Anterior cingulate cortex (tissue), 58 donors: ENCODE data around the gene ABCB4.

Experiments used
- DNase-seq, 58 donors: peaks; one replicate each; lab custom pipeline; 2025; lab: John Stamatoyannopoulos, UW

Gene ABCB4

DNA sequence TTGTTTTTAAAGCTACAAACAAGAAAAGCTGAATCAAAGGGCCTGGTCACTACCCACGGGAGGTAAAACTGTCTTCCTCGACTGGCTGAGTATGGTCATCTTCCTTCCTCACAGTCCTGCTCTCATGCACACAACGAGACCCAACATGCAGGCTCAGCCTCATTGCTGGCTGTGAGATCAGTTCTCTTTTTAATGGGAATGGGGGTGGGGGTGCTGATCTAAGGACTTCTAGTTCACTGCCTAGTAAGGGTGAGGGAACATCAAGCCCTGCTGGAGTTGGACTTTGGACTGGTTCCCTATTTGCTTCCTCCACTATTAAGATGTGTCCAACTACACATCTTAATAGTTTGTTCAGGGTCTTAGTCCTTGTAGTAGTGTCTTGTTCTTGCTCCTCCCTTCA is 48.2 kb downstream of the ABCB4 start:
- DNase-seq, result peak in 2 of 58 donors; percentile 3 to 4

DNA sequence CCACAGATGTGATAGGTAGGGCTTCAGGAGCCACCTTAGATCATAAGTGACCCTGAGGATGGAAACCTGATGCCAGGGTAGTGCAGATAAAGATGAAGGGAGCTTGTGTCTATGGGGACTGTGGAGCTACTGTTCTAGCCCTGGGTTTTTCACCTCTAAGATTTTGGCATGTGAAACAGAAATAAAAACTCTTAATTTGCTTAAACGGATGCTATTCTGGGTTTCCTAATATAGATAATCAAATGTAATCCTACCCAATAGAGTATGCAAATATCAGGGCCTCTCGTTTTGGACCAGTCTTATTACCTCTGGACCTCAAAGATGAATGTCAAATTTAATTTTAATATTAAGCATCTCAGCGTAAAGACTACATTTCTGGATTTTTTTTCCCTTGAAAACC is 49.3 kb downstream of the ABCB4 start:
- no peak for DNase-seq

DNA sequence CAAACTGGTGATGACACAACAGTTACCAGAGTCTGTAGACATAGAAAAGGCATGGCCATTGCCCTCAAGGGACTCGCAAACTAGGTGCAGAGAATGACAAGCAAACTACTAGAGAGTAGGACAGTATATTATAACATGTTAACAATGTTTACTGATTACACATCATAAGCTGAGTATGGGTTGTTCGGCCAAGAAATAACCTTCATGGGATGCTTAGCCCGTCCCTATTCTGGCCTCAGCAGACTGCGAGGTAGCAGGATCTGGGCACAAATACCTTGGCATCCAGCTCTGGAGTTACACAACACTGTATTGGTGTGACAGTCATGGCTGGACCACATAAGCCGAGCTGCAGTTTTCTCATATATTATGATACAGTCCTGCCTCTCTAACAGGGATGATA is 51.4 kb downstream of the ABCB4 start:
- no peak for DNase-seq

DNA sequence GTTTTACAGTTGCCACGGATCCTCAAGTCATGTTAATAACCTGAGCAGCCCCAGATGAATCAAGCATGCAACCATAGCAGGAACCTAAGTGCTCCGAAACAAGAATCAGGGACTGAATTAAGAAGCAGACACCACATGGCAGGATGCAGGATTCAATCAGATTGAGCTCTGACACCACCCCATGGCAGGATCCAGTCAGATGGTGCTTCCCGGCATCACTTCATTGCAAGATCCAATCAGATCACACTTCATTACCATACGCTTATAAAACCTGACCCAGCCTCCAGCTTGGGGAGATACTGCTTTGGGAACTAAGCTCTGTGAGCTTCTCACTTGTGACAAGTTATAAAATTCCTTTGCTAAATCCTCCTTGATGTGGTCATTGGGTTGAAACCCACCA is 55.3 kb downstream of the ABCB4 start:
- DNase-seq, result no peak

DNA sequence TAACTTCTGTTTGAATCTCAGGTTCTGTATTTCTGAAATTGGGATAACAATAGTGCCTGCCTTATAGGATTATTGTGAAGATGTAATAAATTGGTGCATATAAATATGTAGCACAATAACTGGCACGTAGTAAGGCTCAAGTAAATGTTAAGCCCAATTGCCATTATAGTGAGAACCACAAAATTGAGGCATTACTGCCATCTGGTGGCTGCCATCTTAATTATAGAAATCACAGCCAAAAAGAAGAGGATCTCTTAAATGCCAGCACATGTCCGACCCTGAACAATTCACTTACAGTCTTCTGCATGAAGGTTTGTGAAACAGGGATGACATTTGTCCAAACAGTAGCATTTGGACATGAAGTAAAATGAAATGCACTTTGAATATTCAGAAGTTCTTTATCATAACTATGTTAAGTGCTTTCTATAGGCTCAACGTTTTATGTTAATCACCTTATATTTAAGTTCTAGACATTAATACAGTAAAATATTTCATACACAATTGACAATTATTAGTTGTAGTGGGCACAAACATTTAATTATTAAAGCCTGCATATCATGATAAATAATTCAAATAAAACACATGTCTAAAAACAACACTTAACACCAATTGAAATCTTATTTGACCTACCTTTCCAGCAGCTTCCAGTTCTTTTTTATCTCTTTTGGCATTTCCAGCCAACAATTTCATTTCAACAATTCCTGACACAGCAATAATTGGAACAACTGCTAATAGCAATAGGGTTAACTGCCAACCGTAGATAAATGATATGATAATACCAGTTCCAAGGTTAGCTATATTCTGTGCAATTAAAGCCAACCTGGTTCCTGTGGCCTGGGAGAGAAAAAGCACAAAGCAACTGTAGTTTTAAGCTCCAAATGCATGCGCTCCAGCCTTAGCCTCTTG is 58.5 kb downstream of the ABCB4 start:
- DNase-seq, result peak in 30 of 58 donors; percentile 2 to 68 (median 25)

DNA sequence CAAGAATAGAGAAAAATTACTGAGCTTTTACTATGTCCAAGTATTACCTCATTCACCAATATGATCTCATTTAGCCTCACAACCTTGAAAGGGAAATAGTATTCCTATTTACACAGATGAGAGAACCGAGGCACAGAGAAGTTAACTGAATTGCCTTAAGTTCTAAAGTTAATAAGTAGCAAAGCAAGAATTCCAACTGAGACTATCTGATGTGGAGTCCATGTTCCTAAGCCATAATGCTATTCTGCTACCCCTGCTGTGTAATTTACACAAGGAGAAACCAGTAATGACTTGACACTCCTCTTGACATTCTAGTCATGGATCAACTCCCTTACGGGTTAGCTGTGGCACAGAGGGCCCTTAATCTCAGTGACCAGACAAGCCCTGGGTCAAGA is 60.7 kb downstream of the ABCB4 start:
- DNase-seq, result no peak

DNA sequence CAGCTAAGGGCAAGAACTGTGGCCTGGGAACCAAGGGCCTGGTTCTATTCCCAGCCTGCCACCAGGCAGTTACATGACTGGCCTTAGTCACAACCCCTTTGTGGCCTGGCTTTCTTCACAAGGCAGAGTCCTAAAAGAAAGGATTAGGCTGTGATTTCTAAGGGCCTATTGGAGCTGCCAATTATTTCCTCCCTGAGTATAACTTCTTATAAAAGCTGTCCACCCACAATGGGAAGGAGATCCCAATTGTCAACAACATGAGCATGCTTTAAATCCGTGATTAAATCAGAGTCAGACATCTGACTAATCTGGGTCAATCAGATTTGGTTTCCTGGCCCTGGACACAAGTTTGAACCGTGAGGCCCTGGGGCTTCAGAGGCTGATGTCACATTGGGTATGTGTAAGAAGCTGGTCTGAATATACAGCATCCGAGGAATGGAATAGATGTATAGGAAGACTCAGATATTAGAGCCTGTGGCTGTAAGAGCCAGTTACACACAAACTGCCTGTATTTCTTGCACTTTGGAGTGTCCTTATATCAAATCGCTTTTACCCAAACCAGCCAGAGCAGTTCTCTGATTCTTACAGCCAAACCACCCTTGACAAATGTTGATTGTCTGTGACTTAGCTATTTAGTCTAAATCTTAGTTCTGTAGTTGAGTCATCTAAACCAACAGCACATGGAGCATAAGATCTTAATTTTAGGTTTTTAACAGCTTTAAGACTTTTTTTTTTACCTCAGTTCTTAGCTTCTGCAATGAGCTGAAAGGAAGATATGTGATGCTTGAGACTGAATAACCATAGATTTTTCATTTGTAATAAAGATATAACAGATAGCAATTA is 61.3 kb downstream of the ABCB4 start:
- DNase-seq, result peak in 1 of 58 donors; percentile 5

DNA sequence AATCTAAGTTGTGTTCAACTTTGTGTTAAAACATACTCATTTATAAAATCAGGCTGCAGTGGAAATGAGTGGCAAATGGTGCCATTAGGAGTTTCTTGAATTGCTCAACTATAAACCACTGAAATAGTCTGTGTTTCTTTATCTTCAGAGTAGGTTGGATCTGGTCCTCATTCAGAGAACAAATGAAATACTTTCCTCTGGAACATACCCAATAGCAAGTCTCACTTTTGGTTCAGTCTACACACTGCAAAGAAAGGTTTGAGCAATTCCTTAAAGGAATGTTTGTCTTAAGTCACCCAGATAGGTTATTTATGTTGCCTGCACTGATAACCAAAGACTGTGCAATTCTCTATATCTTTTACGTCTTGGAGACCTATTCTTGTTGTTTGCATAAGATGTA is 62.5 kb downstream of the ABCB4 start:
- DNase-seq, result no peak

DNA sequence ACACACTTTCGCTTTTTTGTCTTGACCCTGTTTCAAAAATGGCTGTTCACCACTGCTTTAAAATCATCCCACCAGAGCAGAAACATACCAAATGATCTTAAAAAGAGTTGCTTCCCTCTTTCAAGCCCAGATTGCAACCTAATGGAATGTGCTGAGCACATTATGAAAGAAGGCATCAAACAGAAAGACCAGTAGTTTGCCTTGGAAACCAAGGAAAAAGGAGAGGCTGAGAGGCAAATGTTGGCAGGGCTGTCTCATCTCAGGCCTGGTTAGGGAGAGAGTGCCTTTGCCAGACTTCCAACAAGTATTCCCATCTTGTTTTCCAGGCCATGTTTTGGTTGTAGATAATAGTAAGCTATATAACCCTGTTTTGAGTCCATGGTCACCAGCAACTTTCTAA is 64.3 kb downstream of the ABCB4 start:
- DNase-seq, result no peak

DNA sequence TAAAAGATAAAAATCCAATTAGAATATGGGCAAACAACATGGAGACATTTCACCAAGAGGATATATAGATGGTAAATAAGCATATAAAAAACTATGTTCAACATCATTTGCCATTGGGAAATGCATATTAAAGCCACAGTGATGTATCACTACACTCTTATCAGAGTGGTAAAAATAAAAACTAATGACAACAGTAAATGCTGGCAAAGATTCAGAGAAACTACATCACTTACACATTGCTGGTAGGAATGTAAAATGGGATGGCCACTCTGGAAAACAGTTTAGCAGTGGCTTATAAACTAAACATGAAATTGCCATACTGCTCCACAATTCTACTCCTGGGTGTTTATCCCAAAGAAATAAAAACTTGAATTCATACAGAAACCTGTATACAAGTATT is 70.8 kb downstream of the ABCB4 start:
- no peak for DNase-seq

DNA sequence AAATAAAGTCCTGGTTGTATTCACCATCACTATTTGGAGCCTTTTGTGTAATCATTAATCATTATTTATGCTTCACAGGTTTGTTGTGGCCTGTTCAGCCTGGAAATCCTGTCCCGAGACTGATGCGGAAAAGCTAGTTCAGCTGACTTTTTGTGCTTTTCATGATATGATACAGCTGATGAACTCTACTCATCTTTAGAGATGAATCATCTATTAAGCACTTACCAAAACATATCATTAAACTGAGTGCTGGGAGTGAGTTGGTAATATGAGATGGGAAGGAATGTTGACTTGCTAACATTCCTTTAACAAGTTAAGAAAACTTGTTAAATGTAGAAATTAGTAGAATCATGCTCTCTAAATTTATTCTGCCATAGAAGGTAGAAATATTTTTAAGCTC is 77.0 kb downstream of the ABCB4 start:
- DNase-seq, result no peak

DNA sequence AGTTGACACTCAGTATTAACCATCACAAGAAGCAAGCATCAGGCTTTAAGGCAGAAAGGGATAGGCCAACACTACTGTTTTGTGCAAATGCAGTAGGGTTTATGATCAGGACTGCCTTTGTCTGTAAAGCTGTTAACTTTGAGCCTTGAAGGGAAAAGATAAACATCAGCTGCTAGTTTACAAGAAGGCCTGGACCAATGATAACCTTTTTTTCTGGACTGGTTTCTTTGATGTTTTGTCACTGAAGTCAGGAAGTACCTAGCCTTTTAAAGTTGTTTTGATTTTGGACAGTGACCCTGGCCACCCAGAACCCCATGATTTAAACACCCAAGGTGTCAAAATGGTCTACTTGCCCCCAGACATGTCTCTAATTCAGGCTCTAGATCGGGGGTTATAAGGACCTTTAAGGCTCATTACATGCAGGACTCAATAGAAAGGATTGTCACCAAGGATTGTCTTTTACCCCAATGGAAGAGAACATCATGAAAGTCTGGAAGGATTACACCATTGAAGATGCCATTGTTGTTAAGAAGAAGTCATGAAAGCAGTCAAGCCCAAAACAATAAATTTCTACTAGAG is 79.9 kb downstream of the ABCB4 start:
- DNase-seq, result no peak

DNA sequence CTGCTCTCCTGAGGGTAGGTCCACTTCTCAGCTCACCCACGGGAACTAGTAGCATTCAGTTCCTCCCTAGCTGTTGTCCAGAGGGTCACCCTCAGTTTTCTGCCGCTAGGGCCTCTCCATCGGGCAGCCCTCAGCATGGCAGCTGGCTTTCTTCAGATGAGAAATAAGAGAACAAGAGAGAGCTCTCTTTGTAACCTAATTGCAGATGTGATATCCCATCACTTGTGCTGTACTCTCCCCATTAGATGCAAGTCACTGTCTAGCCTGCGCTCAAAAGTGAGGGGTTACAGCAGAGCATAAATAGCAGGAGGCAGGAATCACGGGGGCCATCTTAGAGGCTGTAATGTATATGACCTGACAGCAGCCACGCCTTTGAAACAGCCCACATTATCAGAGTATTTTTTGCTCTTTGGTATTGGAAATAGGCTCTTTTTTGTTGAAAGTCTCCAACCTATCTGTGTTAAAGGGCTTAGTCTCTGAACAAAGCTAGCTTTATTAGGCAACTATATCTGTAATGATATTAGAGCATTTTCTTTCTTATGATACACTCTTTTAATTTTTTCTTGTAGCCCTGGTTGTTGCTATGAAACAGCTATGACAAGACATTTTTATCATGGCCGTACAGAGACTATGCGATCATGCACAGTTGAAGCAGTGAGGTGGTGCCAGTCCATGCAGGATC is 84.3 kb downstream of the ABCB4 start:
- no peak for DNase-seq

DNA sequence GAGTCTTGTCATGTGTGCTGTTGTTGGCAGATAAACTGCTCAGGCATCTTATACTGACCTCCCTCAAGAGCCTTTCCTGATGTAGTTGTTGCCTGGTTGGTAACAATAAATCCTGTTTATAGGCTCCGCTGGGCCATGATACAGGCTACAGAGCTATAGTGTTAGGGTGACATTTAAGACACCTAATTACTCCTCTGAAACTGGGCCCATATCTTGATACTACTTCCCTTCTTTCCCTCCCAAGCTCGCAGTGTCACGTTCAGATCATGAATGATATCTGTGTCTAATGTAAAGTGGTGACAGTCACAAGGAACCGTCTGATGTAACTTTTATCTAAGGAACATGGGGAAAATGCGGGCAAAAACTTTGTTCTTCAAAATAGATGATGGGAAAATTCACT is 94.6 kb downstream of the ABCB4 start:
- no peak for DNase-seq

DNA sequence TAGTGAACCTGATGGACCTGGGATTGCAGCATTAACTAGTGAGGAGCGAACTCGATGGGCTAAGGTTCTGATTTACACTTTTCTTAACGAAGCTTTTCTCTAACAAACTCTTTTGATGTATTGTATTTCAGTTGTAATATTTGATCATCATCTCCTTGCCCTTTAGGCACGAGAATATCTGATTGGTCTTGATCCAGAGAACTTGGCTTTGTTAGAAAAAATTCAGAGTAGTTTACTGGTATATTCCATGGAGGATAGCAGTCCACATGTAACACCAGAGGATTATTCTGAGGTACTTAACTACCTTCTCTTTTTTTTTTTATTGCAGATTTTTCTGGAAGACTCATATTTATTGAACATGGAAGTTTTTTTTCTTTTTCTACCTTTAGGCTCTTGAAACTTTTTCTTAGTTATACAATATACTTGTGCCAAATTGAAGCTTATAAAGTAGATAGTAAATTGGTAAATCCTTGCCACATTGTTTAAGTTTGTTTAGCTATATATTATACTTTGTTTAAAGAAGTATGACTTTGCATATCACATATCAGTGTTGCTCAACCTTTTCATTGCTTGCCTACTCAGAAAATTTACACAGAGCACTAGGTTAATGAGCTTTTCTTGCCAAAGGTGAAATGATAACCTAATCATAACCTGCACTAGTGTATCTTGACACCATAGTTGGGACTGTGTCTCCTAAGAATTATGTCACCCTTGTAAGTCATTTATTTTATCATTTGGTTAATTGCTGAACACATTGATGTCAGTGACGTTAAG is 99.6 kb downstream of the ABCB4 start:
- DNase-seq, result no peak

DNA sequence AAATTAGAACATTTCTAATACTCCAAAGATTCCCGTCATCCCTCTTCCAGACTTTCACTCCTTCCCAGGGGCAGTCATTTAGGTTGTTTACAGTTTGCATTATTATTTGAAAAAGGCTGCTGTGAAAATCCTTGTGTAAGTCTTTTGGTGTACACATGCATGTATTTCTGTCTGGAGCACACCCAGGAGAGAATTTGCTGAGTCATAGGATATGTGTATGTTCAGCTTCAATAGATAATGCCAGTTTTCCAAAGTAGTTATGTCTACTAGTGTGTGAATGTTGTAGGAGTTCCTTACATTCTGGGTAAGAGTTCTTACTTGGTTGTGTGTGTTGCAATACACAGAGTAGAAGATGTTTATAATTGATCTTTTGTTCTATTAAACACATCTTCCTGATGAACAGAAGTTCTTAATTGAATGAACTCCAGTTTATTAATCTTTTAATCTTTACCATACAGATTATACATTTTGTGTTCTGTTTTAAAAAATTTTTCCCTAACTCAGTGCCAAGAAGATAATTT is 104.8 kb downstream of the ABCB4 start:
- no peak for DNase-seq

DNA sequence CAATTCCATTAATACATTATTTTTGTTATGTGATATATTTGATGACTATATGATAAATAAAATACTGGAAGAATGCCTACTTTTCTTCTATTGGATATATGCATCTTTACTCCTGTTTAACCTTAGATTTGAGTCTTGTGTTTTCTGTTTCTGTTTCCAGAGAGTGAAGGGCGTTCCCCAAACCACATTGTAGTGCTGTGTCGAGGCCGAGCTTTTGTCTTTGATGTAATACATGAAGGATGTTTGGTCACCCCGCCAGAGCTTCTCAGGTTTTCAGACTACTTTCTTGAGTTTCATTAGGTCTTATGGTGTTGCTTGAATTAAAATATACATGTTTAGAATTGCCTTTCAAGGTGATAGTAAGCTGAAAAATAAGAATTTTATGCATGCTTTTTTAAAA is 106.3 kb downstream of the ABCB4 start:
- DNase-seq, result no peak

DNA sequence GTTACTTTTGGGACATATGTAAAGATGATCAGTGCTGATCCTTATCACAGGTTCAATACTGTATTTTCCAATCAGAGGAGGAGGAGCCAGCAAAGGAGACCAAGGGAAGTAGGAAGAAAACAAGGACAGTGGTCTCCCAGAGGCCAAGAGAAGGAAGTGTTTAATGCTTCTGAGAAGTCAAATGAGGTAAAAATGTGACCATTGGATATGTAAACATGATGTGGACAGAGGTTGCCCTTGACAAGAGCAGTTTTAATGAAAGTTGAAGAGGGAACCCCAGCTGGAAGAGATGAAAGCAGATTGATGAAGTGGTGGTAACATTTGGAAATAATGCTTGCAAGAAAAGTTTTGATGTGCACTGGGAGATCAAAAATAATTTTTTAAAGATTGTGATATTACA is 111.2 kb downstream of the ABCB4 start:
- DNase-seq, result no peak

DNA sequence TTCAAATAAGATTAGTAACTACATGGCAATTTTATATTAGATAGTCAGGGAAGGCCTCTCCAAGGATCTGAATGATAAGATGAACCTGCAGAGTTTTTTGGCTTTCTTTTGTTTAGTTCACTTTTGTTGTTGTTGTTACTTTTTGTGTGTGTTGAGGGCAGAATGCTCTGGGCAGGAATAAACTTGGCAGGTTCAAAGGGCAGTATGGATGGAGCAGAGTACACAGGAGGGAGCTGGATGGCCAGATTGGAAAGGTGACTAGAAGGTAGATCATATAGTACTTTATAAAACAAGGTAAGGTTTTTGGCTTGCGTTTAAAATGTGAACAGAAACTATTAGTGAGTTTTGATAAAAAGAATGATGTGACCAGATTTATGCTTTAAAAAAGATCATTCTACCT is 112.1 kb downstream of the ABCB4 start:
- no peak for DNase-seq

DNA sequence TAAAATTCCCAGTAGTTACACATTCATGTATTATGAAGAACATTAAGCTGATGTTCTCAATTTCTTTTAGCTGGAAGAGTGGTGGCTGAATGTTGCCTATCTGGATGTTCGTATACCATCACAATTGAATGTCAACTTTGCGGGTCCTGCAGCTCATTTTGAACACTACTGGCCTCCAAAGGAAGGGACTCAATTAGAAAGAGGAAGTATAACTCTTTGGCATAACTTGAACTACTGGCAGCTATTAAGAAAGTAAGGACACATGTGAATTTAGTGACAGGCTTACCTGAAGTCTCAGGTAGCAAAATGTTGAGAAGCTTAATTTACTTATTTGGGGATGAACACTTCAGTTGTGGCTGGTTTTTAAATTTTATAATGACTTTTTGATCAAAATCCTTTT is 114.2 kb downstream of the ABCB4 start:
- DNase-seq, result no peak
